ENCODE measurements around the gene PRR7.
A peak's percentile ranks its signal among the peaks of the same experiment; 100 is the strongest.

Gene PRR7

GRCh38 chr5:177403792-177404640 is 42.6 kb upstream of the PRR7 start:
- in situ Hi-C loops (cut with HindIII; ENCODE audit: low sequenced_read_pairs): no loop called here
- DNase-seq (ENCODE audit: low read depth, low spot score): peak; percentile 77
- H3K4me3 ChIP-seq (ENCODE audit: low read depth, low read length): peak overlapping the region; percentile 53
- TF ChIP-seq CTCF (IDR thresholded peaks at IDR 0.05; ENCODE audit: low read depth, low read length): peak; percentile 69

GRCh38 chr5:177404641-177405179 is 41.9 kb upstream of the PRR7 start:
- in situ Hi-C loops (cut with HindIII; ENCODE audit: low sequenced_read_pairs): no loop called here
- DNase-seq (ENCODE audit: low read depth, low spot score): no peak
- peak overlapping the region; percentile 53 for H3K4me3 ChIP-seq (ENCODE audit: low read depth, low read length)
- no peak for TF ChIP-seq CTCF (IDR thresholded peaks at IDR 0.05; ENCODE audit: low read depth, low read length)

GRCh38 chr5:177405312-177405711 is 41.3 kb upstream of the PRR7 start:
- DNase-seq (ENCODE audit: low read depth, low spot score): no peak
- no peak overlapping the region for H3K4me3 ChIP-seq (ENCODE audit: low read depth, low read length)
- in situ Hi-C loops (cut with HindIII; ENCODE audit: low sequenced_read_pairs): no loop called here
- no peak for TF ChIP-seq CTCF (IDR thresholded peaks at IDR 0.05; ENCODE audit: low read depth, low read length)

- no peak for TF ChIP-seq CTCF (IDR thresholded peaks at IDR 0.05; ENCODE audit: low read depth, low read length)
- in situ Hi-C loops (cut with HindIII; ENCODE audit: low sequenced_read_pairs): no loop called here
- DNase-seq (ENCODE audit: low read depth, low spot score): no peak
- no peak overlapping the region for H3K4me3 ChIP-seq (ENCODE audit: low read depth, low read length)
Measured at GRCh38 chr5:177405805-177406204, 40.8 kb upstream of the PRR7 start.

GRCh38 chr5:177409043-177409801 is 37.4 kb upstream of the PRR7 start, which contains the start of gene F12:
Gene F12 (minus strand): TSS chr5:177409564. CDS start chr5:177409527, 37 bp downstream.
- in situ Hi-C loops (cut with HindIII; ENCODE audit: low sequenced_read_pairs): no loop called here
- TF ChIP-seq CTCF (IDR thresholded peaks at IDR 0.05; ENCODE audit: low read depth, low read length): no peak
- DNase-seq (ENCODE audit: low read depth, low spot score): no peak
- H3K4me3 ChIP-seq (ENCODE audit: low read depth, low read length): no peak within 1 kb of the TSS

- DNase-seq (ENCODE audit: low read depth, low spot score): no peak
- in situ Hi-C loops (cut with HindIII; ENCODE audit: low sequenced_read_pairs): no loop called here
Measured at GRCh38 chr5:177410575-177410974, 36.0 kb upstream of the PRR7 start.

More at GRCh38 chr5:177410575-177410974, 36.0 kb upstream of the PRR7 start:
- no peak for TF ChIP-seq CTCF (IDR thresholded peaks at IDR 0.05; ENCODE audit: low read depth, low read length)
- no peak overlapping the region for H3K4me3 ChIP-seq (ENCODE audit: low read depth, low read length)

Measured in astrocyte of the spinal cord (primary cell).